Measurements from ENCODE around the gene ATP5PD.
"Not testable (repeated sequence)": the region's sequence is repeated elsewhere in the genome, so short reads cannot be mapped to it uniquely, and the experiment has no call there.

Gene ATP5PD

GRCh38 chr17:75008373-75008772 is 38.4 kb downstream of the ATP5PD start:
- no peaks in the 10 kb centered on the region for H3K9me3 ChIP-seq (ENCODE audit: insufficient read depth, low read length)
- no peak overlapping the region for H3K4me2 ChIP-seq (ENCODE audit: low read length)
- peaks cover 7% of the 10 kb centered on the region for H3K79me2 ChIP-seq (ENCODE audit: low read length)
- TF ChIP-seq CTCF (IDR thresholded peaks at IDR 0.05; ENCODE audit: low read depth, low read length) (no peak), EZH2phosphoT487 (IDR thresholded peaks at IDR 0.05; ENCODE audit: low read depth) (no peak)
- H4K20me1 ChIP-seq (ENCODE audit: insufficient read depth, low read length): no peaks in the 10 kb centered on the region
- H2AFZ ChIP-seq (ENCODE audit: low read depth, low read length): no peak overlapping the region
- H3K36me3 ChIP-seq (replicated peaks; ENCODE audit: low read depth, low read length): no peaks in the 10 kb centered on the region
- no peak overlapping the region for H3K9ac ChIP-seq (ENCODE audit: low read length)
- H3K27ac ChIP-seq (ENCODE audit: low read length): no peak overlapping the region
- H3K27me3 ChIP-seq (ENCODE audit: low read depth, low read length): no peaks in the 10 kb centered on the region
- H3K4me1 ChIP-seq (ENCODE audit: low read length): peaks cover 8% of the 10 kb centered on the region
- no peak overlapping the region for H3K4me3 ChIP-seq (ENCODE audit: low read length)

GRCh38 chr17:75006653-75007052 is 40.1 kb downstream of the ATP5PD start:
- no peak overlapping the region for H3K4me2 ChIP-seq (ENCODE audit: low read length)
- no peaks in the 10 kb centered on the region for H3K9me3 ChIP-seq (ENCODE audit: insufficient read depth, low read length)
- H3K4me1 ChIP-seq (ENCODE audit: low read length): peaks cover under 1% of the 10 kb centered on the region; the same call in 1 of the 2 replicates
- H4K20me1 ChIP-seq (ENCODE audit: insufficient read depth, low read length): no peaks in the 10 kb centered on the region
- H3K9ac ChIP-seq (ENCODE audit: low read length): no peak overlapping the region
- no peak overlapping the region for H3K27ac ChIP-seq (ENCODE audit: low read length)
- H3K36me3 ChIP-seq (replicated peaks; ENCODE audit: low read depth, low read length): no peaks in the 10 kb centered on the region
- no peak overlapping the region for H3K4me3 ChIP-seq (ENCODE audit: low read length)
- no peak overlapping the region for H2AFZ ChIP-seq (ENCODE audit: low read depth, low read length)
- TF ChIP-seq CTCF (IDR thresholded peaks at IDR 0.05; ENCODE audit: low read depth, low read length) (no peak), EZH2phosphoT487 (IDR thresholded peaks at IDR 0.05; ENCODE audit: low read depth) (no peak)
- no peaks in the 10 kb centered on the region for H3K79me2 ChIP-seq (ENCODE audit: low read length)
- no peaks in the 10 kb centered on the region for H3K27me3 ChIP-seq (ENCODE audit: low read depth, low read length)

- H3K27me3 ChIP-seq (ENCODE audit: low read depth, low read length); H3K36me3 ChIP-seq (replicated peaks; ENCODE audit: low read depth, low read length); H3K4me3 ChIP-seq (ENCODE audit: low read length); H3K79me2 ChIP-seq (ENCODE audit: low read length); H3K4me2 ChIP-seq (ENCODE audit: low read length); H3K4me1 ChIP-seq (ENCODE audit: low read length); H4K20me1 ChIP-seq (ENCODE audit: insufficient read depth, low read length); H3K9ac ChIP-seq (ENCODE audit: low read length); H3K27ac ChIP-seq (ENCODE audit: low read length); H2AFZ ChIP-seq (ENCODE audit: low read depth, low read length); H3K9me3 ChIP-seq (ENCODE audit: insufficient read depth, low read length): not testable (repeated sequence)
These were observed 40.7 kb downstream of the ATP5PD start for GRCh38 chr17:75006084-75006483.

- TF ChIP-seq CTCF (IDR thresholded peaks at IDR 0.05; ENCODE audit: low read depth, low read length) (no peak), EZH2phosphoT487 (IDR thresholded peaks at IDR 0.05; ENCODE audit: low read depth) (no peak)
- H2AFZ ChIP-seq (ENCODE audit: low read depth, low read length): no peak overlapping the region
- H3K4me3 ChIP-seq (ENCODE audit: low read length): no peak overlapping the region
- no peaks in the 10 kb centered on the region for H3K36me3 ChIP-seq (replicated peaks; ENCODE audit: low read depth, low read length)
- H4K20me1 ChIP-seq (ENCODE audit: insufficient read depth, low read length): no peaks in the 10 kb centered on the region
- no peaks in the 10 kb centered on the region for H3K4me1 ChIP-seq (ENCODE audit: low read length)
- H3K9me3 ChIP-seq (ENCODE audit: insufficient read depth, low read length): no peaks in the 10 kb centered on the region
- no peak overlapping the region for H3K9ac ChIP-seq (ENCODE audit: low read length)
- H3K27ac ChIP-seq (ENCODE audit: low read length): no peak overlapping the region
- H3K79me2 ChIP-seq (ENCODE audit: low read length): no peaks in the 10 kb centered on the region
- H3K4me2 ChIP-seq (ENCODE audit: low read length): no peak overlapping the region
- H3K27me3 ChIP-seq (ENCODE audit: low read depth, low read length): no peaks in the 10 kb centered on the region
These were observed 41.5 kb downstream of the ATP5PD start for GRCh38 chr17:75005291-75005690.

- no peak overlapping the region for H3K4me3 ChIP-seq (ENCODE audit: low read length)
- H3K27me3 ChIP-seq (ENCODE audit: low read depth, low read length): no peaks in the 10 kb centered on the region
- H2AFZ ChIP-seq (ENCODE audit: low read depth, low read length): no peak overlapping the region
- H3K27ac ChIP-seq (ENCODE audit: low read length): no peak overlapping the region
- no peak overlapping the region for H3K4me2 ChIP-seq (ENCODE audit: low read length)
- H3K9me3 ChIP-seq (ENCODE audit: insufficient read depth, low read length): no peaks in the 10 kb centered on the region
- H3K9ac ChIP-seq (ENCODE audit: low read length): no peak overlapping the region
- no peak for TF ChIP-seq EZH2phosphoT487 (IDR thresholded peaks at IDR 0.05; ENCODE audit: low read depth)
- no peak for TF ChIP-seq CTCF (IDR thresholded peaks at IDR 0.05; ENCODE audit: low read depth, low read length)
- H4K20me1 ChIP-seq (ENCODE audit: insufficient read depth, low read length): no peaks in the 10 kb centered on the region
- no peaks in the 10 kb centered on the region for H3K79me2 ChIP-seq (ENCODE audit: low read length)
- H3K4me1 ChIP-seq (ENCODE audit: low read length): no peaks in the 10 kb centered on the region
- H3K36me3 ChIP-seq (replicated peaks; ENCODE audit: low read depth, low read length): no peaks in the 10 kb centered on the region
These were observed 42.4 kb downstream of the ATP5PD start for GRCh38 chr17:75004371-75004770.

Measured in OCI-LY3 (cell line).